SK-N-SH treated with all-trans-retinoic acid at 6 μM for 48 hours (cell line): ENCODE data around the gene FAAH.

ENCODE experiments used
- ISL1 ChIP-seq: fragments of 250-450 bp; sonication (Bioruptor Pico); IDR thresholded peaks from 2 replicates; pipeline ENCODE4 v2.1.2; 2022; ENCODE audit warnings: mild to moderate bottlenecking, moderate library complexity
- PATZ1 ChIP-seq: fragments of 250-450 bp; sonication (Bioruptor Pico); IDR thresholded peaks from 2 replicates; pipeline ENCODE4 v1.8.0; 2020; ENCODE audit warnings: mild to moderate bottlenecking, moderate library complexity, borderline replicate concordance
- RARB ChIP-seq: fragments of 250-450 bp; sonication (Bioruptor Pico); IDR thresholded peaks from 2 replicates; pipeline ENCODE4 v1.8.0; 2021; ENCODE audit warnings: mild to moderate bottlenecking, moderate library complexity
- TCF4 ChIP-seq: fragments of 250-450 bp; sonication (Bioruptor Pico); IDR thresholded peaks from 2 replicates; pipeline ENCODE4 v1.8.0; 2021; ENCODE audit warnings: mild to moderate bottlenecking, moderate library complexity, borderline replicate concordance
- ZFP3 ChIP-seq: fragments of 250-450 bp; sonication (Bioruptor Pico); IDR thresholded peaks from 2 replicates; pipeline ENCODE4 v1.5.0; 2020; ENCODE audit warnings: mild to moderate bottlenecking, moderate library complexity
- ZFP30 ChIP-seq: fragments of 450-650 bp; formaldehyde crosslinking; IDR thresholded peaks from 2 replicates; pipeline ENCODE4 v1.5.0; 2022; ENCODE audit warnings: mild to moderate bottlenecking, moderate library complexity

DNA sequence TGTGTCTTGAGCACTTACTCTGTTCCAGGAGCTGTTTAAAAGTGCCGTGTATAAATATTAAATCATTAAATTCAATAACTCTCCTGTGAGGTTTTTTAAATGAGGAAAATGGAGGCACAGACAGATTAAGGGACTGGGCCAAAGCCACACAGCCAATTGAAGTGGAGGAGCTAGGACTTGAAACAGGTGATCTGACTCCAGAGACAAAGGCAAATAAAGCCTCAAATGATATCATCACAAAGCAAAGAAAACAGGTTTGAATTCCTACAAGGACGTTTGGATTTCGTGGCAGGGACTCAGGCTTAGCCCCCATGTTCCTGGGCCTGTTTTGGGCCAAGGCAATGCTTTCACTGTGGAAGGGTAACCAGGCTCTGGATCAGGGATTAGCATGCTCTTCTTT, 50.3 kb downstream of the FAAH start:
- TF ChIP-seq RARB (CRISPR knock-in tag) = no peak
- TF ChIP-seq ISL1 (CRISPR knock-in tag) = no peak
- no peak for TF ChIP-seq ZFP3 (CRISPR knock-in tag)
- TF ChIP-seq TCF4 (CRISPR knock-in tag) = no peak
- no peak for TF ChIP-seq PATZ1 (CRISPR knock-in tag)
- TF ChIP-seq ZFP30 (CRISPR knock-in tag) = no peak
